Neural crest cell (in vitro differentiated cells): ENCODE measurements around the gene CACNA2D1. TPM values are rescaled to one million over a fixed set of nuclear protein-coding genes. Genes with fewer than 3 reads are reported as not detected.

ENCODE experiments used
- DNase-seq: peaks from one replicate; pipeline ENCODE4 v3.0.0; 2021; ENCODE audit warnings: low read depth, mixed read lengths, low spot score
- H3K27ac Mint-ChIP-seq: one replicate; pipeline ENCODE4 v1.8.0; 2021; ENCODE audit warnings: mild to moderate bottlenecking, mixed read lengths; ENCODE audit not compliant: unreplicated experiment
- H3K27me3 Mint-ChIP-seq: 2 replicates; pipeline ENCODE4 v1.8.0; 2021; ENCODE audit warnings: low read depth, mild to moderate bottlenecking, mixed read lengths
- H3K36me3 Mint-ChIP-seq: 2 replicates; pipeline ENCODE4 v1.8.0; 2021; ENCODE audit warnings: low read depth, mild to moderate bottlenecking, mixed read lengths
- H3K4me1 Mint-ChIP-seq: 2 replicates; pipeline ENCODE4 v1.8.0; 2021; ENCODE audit warnings: mixed read lengths
- H3K4me3 Mint-ChIP-seq: one replicate; pipeline ENCODE4 v1.8.0; 2021; ENCODE audit warnings: mild to moderate bottlenecking, mixed read lengths
- H3K9me3 Mint-ChIP-seq: 2 replicates; pipeline ENCODE4 v1.8.0; 2021; ENCODE audit warnings: mixed read lengths
- total RNA-seq: library from RNA; stranded (reverse); gene quantifications from 2 replicates; pipeline ENCODE4 v1.2.1, GENCODE V29; 2021
- TF ChIP-seq, protein P1 (sequence below): fragments of 200-600 bp; sonication (generic); conservative IDR thresholded peaks from 2 replicates; pipeline ENCODE4 v1.5.0; 2021; ENCODE audit warnings: antibody characterized with exemption, mild to moderate bottlenecking

Gene CACNA2D1
- total RNA-seq, 1 donor from 2014 or later = 4.5 TPM

GRCh38 chr7:82364671-82365070 lies 78.9 kb downstream of the CACNA2D1 start:
- Mint-ChIP-seq H3K9me3 (peaks cover 3% of the 10 kb centered on the region), H3K4me1 (peaks cover 12% of the 10 kb centered on the region), H3K4me3 (no peak overlapping the region), H3K36me3 (no peaks in the 10 kb centered on the region), H3K27ac (no peak overlapping the region), H3K27me3 (peaks cover 91% of the 10 kb centered on the region)
- TF ChIP-seq, protein P1, sequence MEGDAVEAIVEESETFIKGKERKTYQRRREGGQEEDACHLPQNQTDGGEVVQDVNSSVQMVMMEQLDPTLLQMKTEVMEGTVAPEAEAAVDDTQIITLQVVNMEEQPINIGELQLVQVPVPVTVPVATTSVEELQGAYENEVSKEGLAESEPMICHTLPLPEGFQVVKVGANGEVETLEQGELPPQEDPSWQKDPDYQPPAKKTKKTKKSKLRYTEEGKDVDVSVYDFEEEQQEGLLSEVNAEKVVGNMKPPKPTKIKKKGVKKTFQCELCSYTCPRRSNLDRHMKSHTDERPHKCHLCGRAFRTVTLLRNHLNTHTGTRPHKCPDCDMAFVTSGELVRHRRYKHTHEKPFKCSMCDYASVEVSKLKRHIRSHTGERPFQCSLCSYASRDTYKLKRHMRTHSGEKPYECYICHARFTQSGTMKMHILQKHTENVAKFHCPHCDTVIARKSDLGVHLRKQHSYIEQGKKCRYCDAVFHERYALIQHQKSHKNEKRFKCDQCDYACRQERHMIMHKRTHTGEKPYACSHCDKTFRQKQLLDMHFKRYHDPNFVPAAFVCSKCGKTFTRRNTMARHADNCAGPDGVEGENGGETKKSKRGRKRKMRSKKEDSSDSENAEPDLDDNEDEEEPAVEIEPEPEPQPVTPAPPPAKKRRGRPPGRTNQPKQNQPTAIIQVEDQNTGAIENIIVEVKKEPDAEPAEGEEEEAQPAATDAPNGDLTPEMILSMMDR = no peak
- no peak for DNase-seq

GRCh38 chr7:82364048-82364447 lies 79.5 kb downstream of the CACNA2D1 start:
- no peaks in the 10 kb centered on the region for H3K36me3 Mint-ChIP-seq
- no peak for DNase-seq
- TF ChIP-seq, protein P1 = no peak
- peaks cover 3% of the 10 kb centered on the region for H3K9me3 Mint-ChIP-seq
- peaks cover 12% of the 10 kb centered on the region for H3K4me1 Mint-ChIP-seq
- no peak overlapping the region for H3K4me3 Mint-ChIP-seq
- H3K27me3 Mint-ChIP-seq = peaks cover 91% of the 10 kb centered on the region
- no peak overlapping the region for H3K27ac Mint-ChIP-seq

DNA sequence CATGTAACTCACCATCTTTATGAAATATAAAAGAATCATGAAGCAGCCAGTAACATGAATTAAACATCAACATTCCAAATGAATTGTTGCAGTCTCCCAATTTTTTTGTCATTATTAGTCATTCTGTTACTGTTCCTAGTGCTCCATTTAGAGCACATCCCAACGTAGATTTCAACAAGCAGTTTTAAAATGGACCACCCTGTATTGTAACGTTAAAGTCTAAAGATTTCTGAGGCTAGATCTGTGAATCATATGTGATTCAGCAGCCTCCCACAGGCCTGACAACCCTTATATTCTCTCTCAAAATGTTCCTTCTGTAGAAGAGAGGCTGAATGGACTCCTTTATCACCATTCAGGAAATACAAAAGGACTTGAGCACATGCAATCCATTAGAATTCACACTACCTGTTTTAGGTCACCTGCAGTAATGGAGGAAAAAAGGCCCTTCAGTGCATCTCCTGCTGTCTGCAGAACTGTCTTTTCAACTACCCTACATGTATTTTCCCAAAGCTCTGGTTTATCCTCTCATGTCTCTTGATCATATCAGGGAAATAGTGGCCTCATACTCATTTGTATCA lies 81.4 kb downstream of the CACNA2D1 start:
- TF ChIP-seq, protein P1 = no peak
- Mint-ChIP-seq H3K27me3 (peaks cover 89% of the 10 kb centered on the region), H3K4me1 (peaks cover 10% of the 10 kb centered on the region), H3K9me3 (peaks cover 2% of the 10 kb centered on the region), H3K4me3 (no peak overlapping the region), H3K27ac (no peak overlapping the region), H3K36me3 (no peaks in the 10 kb centered on the region)
- DNase-seq = no peak

- Mint-ChIP-seq H3K4me3 (no peak overlapping the region), H3K36me3 (no peaks in the 10 kb centered on the region), H3K27me3 (peaks cover 80% of the 10 kb centered on the region), H3K27ac (no peak overlapping the region), H3K9me3 (no peaks in the 10 kb centered on the region), H3K4me1 (peaks cover 7% of the 10 kb centered on the region)
- TF ChIP-seq, protein P1 = no peak
- no peak for DNase-seq
Measured at GRCh38 chr7:82360591-82361368, 82.8 kb downstream of the CACNA2D1 start.

GRCh38 chr7:82359426-82359825 lies 84.2 kb downstream of the CACNA2D1 start:
- Mint-ChIP-seq H3K4me3 (no peak overlapping the region), H3K27ac (no peak overlapping the region), H3K9me3 (no peaks in the 10 kb centered on the region), H3K4me1 (peaks cover 1% of the 10 kb centered on the region), H3K36me3 (no peaks in the 10 kb centered on the region), H3K27me3 (peaks cover 66% of the 10 kb centered on the region)
- TF ChIP-seq, protein P1 = no peak
- no peak for DNase-seq
